HEK293 (cell line): ENCODE data around the gene LYPD3.

Experiments
- CTCF ChIA-PET: fragments of 350-600 bp; formaldehyde crosslinking; extraction: SDS; loops from one replicate; lab custom pipeline; 2021; ENCODE audit warnings: antibody characterized with exemption; lab: Yijun Ruan, JAX
- POLR2A ChIA-PET: fragments of 300-600 bp; formaldehyde crosslinking; extraction: SDS; loops from one replicate; lab custom pipeline; 2020; ENCODE audit warnings: antibody characterized with exemption, inconsistent platforms; lab: Yijun Ruan, JAX
- H3K27ac ChIP-seq: fragments of 200-500 bp; sonication (Bioruptor generic); 2 replicates; pipeline ENCODE4 v1.5.1; 2014; ENCODE audit warnings: low read depth, low read length, control low read depth, inconsistent platforms; ENCODE audit errors: extremely low read depth
- H3K36me3 ChIP-seq, 2 experiments: fragments of 200-500 bp in 1 of 2; sonication (Bioruptor generic) in 1 of 2; 1 replicate in 1 of 2; 2 replicates in 1 of 2; pipeline ENCODE4 v1.5.1; 2014 to 2017; ENCODE audit warnings: inconsistent platforms in 2 of 2, low read length in 2 of 2; ENCODE audit not compliant: control insufficient read depth in 2 of 2, insufficient read depth in 1 of 2
- H3K4me1 ChIP-seq: fragments of 200-500 bp; sonication (Bioruptor generic); 2 replicates; pipeline ENCODE4 v1.5.1; 2014; ENCODE audit warnings: mild to moderate bottlenecking, low read length, inconsistent platforms; ENCODE audit not compliant: control insufficient read depth, insufficient read depth
- H3K4me3 ChIP-seq: 2 replicates; pipeline ENCODE4 v1.5.1; 2011; ENCODE audit warnings: low read depth, mild to moderate bottlenecking, control low read depth, low read length, moderate library complexity
- H3K9me3 ChIP-seq: fragments of 200-500 bp; sonication (Bioruptor generic); 2 replicates; pipeline ENCODE4 v1.5.1; 2014; ENCODE audit warnings: low read depth, low read length, inconsistent platforms; ENCODE audit not compliant: control insufficient read depth, insufficient read depth
- FEZF1 ChIP-seq: fragments of 450-650 bp; formaldehyde crosslinking; IDR thresholded peaks from 2 replicates; pipeline ENCODE4 v1.5.1; 2016; ENCODE audit warnings: missing biosample characterization, missing genetic modification characterization
- GLI2 ChIP-seq: fragments of 450-650 bp; formaldehyde crosslinking; IDR thresholded peaks from 2 replicates; pipeline ENCODE4; 2017; ENCODE audit warnings: missing biosample characterization, missing genetic modification characterization, low read depth, borderline replicate concordance
- GLIS1 ChIP-seq: fragments of 450-650 bp; formaldehyde crosslinking; IDR thresholded peaks from 2 replicates; pipeline ENCODE4 v1.5.1; 2016; ENCODE audit warnings: missing biosample characterization, missing genetic modification characterization
- GLIS2 ChIP-seq: fragments of 450-650 bp; formaldehyde crosslinking; IDR thresholded peaks from 2 replicates; pipeline ENCODE4 v1.5.1; 2016; ENCODE audit warnings: missing biosample characterization, missing genetic modification characterization
- PRDM1 ChIP-seq: fragments of 450-650 bp; formaldehyde crosslinking; IDR thresholded peaks from 2 replicates; pipeline ENCODE4; 2016; ENCODE audit warnings: missing biosample characterization, missing genetic modification characterization
- SALL2 ChIP-seq: fragments of 450-650 bp; formaldehyde crosslinking; IDR thresholded peaks from 2 replicates; pipeline ENCODE4 v1.5.0; 2017; ENCODE audit warnings: missing biosample characterization, mild to moderate bottlenecking, missing genetic modification characterization, borderline replicate concordance
- SETDB1 ChIP-seq: IDR thresholded peaks from one replicate; pipeline ENCODE4 v1.6.1; 2017; ENCODE audit warnings: mild to moderate bottlenecking, low read length, moderate library complexity, mixed read lengths; ENCODE audit not compliant: insufficient read length
- YY2 ChIP-seq: fragments of 450-650 bp; formaldehyde crosslinking; IDR thresholded peaks from 2 replicates; pipeline ENCODE4 v1.5.1; 2016; ENCODE audit warnings: missing biosample characterization, missing genetic modification characterization
- ZNF132 ChIP-seq: fragments of 450-650 bp; formaldehyde crosslinking; IDR thresholded peaks from 2 replicates; pipeline ENCODE4 v1.5.1; 2017; ENCODE audit warnings: missing biosample characterization, missing genetic modification characterization, borderline replicate concordance
- ZNF148 ChIP-seq: fragments of 450-650 bp; formaldehyde crosslinking; IDR thresholded peaks from 2 replicates; pipeline ENCODE4 v1.5.0; 2017; ENCODE audit warnings: missing biosample characterization, missing genetic modification characterization, borderline replicate concordance
- ZNF169 ChIP-seq: fragments of 450-650 bp; formaldehyde crosslinking; IDR thresholded peaks from 2 replicates; pipeline ENCODE4 v1.5.1; 2016; ENCODE audit warnings: missing biosample characterization, missing genetic modification characterization
- ZNF18 ChIP-seq: fragments of 450-650 bp; formaldehyde crosslinking; IDR thresholded peaks from 2 replicates; pipeline ENCODE4 v1.5.1; 2016; ENCODE audit warnings: missing biosample characterization, missing genetic modification characterization
- ZNF266 ChIP-seq: fragments of 450-650 bp; formaldehyde crosslinking; IDR thresholded peaks from 2 replicates; pipeline ENCODE4 v1.5.1; 2016; ENCODE audit warnings: missing biosample characterization, missing genetic modification characterization, low read depth
- ZNF394 ChIP-seq: fragments of 450-650 bp; formaldehyde crosslinking; IDR thresholded peaks from 2 replicates; pipeline ENCODE4 v1.5.1; 2016; ENCODE audit warnings: missing biosample characterization, missing genetic modification characterization, mild to moderate bottlenecking, moderate library complexity, borderline replicate concordance
- ZNF488 ChIP-seq: fragments of 450-650 bp; formaldehyde crosslinking; IDR thresholded peaks from 2 replicates; pipeline ENCODE4 v1.5.1; 2016; ENCODE audit warnings: missing biosample characterization, missing genetic modification characterization
- ZNF513 ChIP-seq: fragments of 450-650 bp; IDR thresholded peaks from 2 replicates; pipeline ENCODE4 v1.5.1; 2018; ENCODE audit warnings: missing biosample characterization, missing genetic modification characterization
- ZNF530 ChIP-seq: fragments of 450-650 bp; formaldehyde crosslinking; IDR thresholded peaks from 2 replicates; pipeline ENCODE4 v1.5.1; 2016; ENCODE audit warnings: low read depth, missing biosample characterization, missing genetic modification characterization
- ZNF623 ChIP-seq: fragments of 450-650 bp; formaldehyde crosslinking; IDR thresholded peaks from 2 replicates; pipeline ENCODE4 v1.5.1; 2016; ENCODE audit warnings: missing biosample characterization, missing genetic modification characterization
- ZNF791 ChIP-seq: fragments of 450-650 bp; formaldehyde crosslinking; IDR thresholded peaks from 2 replicates; pipeline ENCODE4 v1.5.1; 2016; ENCODE audit warnings: missing biosample characterization, missing genetic modification characterization
- ZNF837 ChIP-seq: fragments of 450-650 bp; formaldehyde crosslinking; IDR thresholded peaks from 2 replicates; pipeline ENCODE4 v1.5.1; 2016; ENCODE audit warnings: missing biosample characterization, missing genetic modification characterization
- ZNF843 ChIP-seq: fragments of 450-650 bp; formaldehyde crosslinking; IDR thresholded peaks from 2 replicates; pipeline ENCODE4 v1.5.1; 2016; ENCODE audit warnings: missing biosample characterization, missing genetic modification characterization
- ZSCAN23 ChIP-seq: fragments of 450-650 bp; formaldehyde crosslinking; IDR thresholded peaks from 2 replicates; pipeline ENCODE4 v1.5.1; 2016; ENCODE audit warnings: missing biosample characterization, missing genetic modification characterization
- ZXDB ChIP-seq: fragments of 450-650 bp; formaldehyde crosslinking; IDR thresholded peaks from 2 replicates; pipeline ENCODE4 v1.5.1; 2016; ENCODE audit warnings: missing biosample characterization, missing genetic modification characterization
- TF ChIP-seq, protein P1 (sequence below): fragments of 450-650 bp; formaldehyde crosslinking; IDR thresholded peaks from 2 replicates; pipeline ENCODE4 v1.5.1; 2017; ENCODE audit warnings: missing biosample characterization, missing genetic modification characterization
- TF ChIP-seq, protein P2 (sequence below): fragments of 450-650 bp; formaldehyde crosslinking; IDR thresholded peaks from 2 replicates; pipeline ENCODE4 v1.5.1; 2016; ENCODE audit warnings: missing biosample characterization, missing genetic modification characterization
- TF ChIP-seq, protein P3 (sequence below): IDR thresholded peaks from 2 replicates; pipeline ENCODE4 v1.6.1; 2011; ENCODE audit warnings: mild to moderate bottlenecking, low read depth, low read length, borderline replicate concordance

Gene LYPD3

GRCh38 chr19:43422000-43422688, 43.3 kb downstream of the LYPD3 start (continued):
- TF ChIP-seq, protein P1, sequence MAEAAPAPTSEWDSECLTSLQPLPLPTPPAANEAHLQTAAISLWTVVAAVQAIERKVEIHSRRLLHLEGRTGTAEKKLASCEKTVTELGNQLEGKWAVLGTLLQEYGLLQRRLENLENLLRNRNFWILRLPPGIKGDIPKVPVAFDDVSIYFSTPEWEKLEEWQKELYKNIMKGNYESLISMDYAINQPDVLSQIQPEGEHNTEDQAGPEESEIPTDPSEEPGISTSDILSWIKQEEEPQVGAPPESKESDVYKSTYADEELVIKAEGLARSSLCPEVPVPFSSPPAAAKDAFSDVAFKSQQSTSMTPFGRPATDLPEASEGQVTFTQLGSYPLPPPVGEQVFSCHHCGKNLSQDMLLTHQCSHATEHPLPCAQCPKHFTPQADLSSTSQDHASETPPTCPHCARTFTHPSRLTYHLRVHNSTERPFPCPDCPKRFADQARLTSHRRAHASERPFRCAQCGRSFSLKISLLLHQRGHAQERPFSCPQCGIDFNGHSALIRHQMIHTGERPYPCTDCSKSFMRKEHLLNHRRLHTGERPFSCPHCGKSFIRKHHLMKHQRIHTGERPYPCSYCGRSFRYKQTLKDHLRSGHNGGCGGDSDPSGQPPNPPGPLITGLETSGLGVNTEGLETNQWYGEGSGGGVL (tag by site-specific recombination) = no peak
- no peak for TF ChIP-seq FEZF1 (tag by site-specific recombination)
- TF ChIP-seq ZNF791 (tag by site-specific recombination) = 0 out of 2 replicates have a peak, but pooled peaks have one; percentile 28
- 0 out of 2 replicates have a peak, but pooled peaks have one; percentile 39 for TF ChIP-seq SALL2 (tag by site-specific recombination)
- no peak for TF ChIP-seq ZNF394 (tag by site-specific recombination)
- no peak for TF ChIP-seq ZXDB
- no peak for TF ChIP-seq ZNF148 (tag by site-specific recombination)
- TF ChIP-seq ZNF843 = no peak
- no peak for TF ChIP-seq ZNF837 (tag by site-specific recombination)
- TF ChIP-seq GLIS1 (tag by site-specific recombination) = no peak
- no peak for TF ChIP-seq ZNF18 (tag by site-specific recombination)
- TF ChIP-seq ZNF488 (tag by site-specific recombination) = no peak
- TF ChIP-seq, all 188 proteins: peak for 9

GRCh38 chr19:43420954-43421353, 44.5 kb downstream of the LYPD3 start:
- no peak overlapping the region for H3K4me3 ChIP-seq
- no peaks in the 10 kb centered on the region; a peak in 1 of 3 replicates for H3K36me3 ChIP-seq
- ChIA-PET POLR2A (interaction anchor here (0.8 kb wide), 1 partner anchor 105 kb away, joined by 3 read pairs; no protein-coding TSS in a partner anchor), CTCF (interaction anchor here (0.6 to 12.7 kb wide), 8 partner anchors 10 to 148 kb away, joined by 3 to 217 read pairs (median 6); no protein-coding TSS in a partner anchor)
- no peak overlapping the region for H3K27ac ChIP-seq
- peaks cover 8% of the 10 kb centered on the region for H3K4me1 ChIP-seq
- TF ChIP-seq ZNF513 (no peak), SALL2 (tag by site-specific recombination) (no peak), GLI2 (tag by site-specific recombination) (no peak), PRDM1 (tag by site-specific recombination) (peak; percentile 94), ZNF169 (tag by site-specific recombination) (no peak), ZSCAN23 (tag by site-specific recombination) (no peak), YY2 (tag by site-specific recombination) (0 out of 2 replicates have a peak, but pooled peaks have one; percentile 11), ZNF266 (tag by site-specific recombination) (no peak), GLIS2 (tag by site-specific recombination) (no peak), ZNF837 (tag by site-specific recombination) (no peak), ZNF530 (tag by site-specific recombination) (no peak), SETDB1 (no peak), ZNF623 (tag by site-specific recombination) (no peak), ZNF132 (tag by site-specific recombination) (no peak)
- TF ChIP-seq, protein P2, sequence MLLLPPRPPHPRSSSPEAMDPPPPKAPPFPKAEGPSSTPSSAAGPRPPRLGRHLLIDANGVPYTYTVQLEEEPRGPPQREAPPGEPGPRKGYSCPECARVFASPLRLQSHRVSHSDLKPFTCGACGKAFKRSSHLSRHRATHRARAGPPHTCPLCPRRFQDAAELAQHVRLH (tag by site-specific recombination) = no peak
- TF ChIP-seq, protein P3, sequence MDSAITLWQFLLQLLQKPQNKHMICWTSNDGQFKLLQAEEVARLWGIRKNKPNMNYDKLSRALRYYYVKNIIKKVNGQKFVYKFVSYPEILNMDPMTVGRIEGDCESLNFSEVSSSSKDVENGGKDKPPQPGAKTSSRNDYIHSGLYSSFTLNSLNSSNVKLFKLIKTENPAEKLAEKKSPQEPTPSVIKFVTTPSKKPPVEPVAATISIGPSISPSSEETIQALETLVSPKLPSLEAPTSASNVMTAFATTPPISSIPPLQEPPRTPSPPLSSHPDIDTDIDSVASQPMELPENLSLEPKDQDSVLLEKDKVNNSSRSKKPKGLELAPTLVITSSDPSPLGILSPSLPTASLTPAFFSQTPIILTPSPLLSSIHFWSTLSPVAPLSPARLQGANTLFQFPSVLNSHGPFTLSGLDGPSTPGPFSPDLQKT = no peak
- TF ChIP-seq, all 188 proteins: peak for 2
- no peaks in the 10 kb centered on the region; the same call in 1 of the 2 replicates for H3K9me3 ChIP-seq
